HG03103 (cell line): Measurements from ENCODE around the gene SAMD11.
"Not testable (repeated sequence)": the region's sequence is repeated elsewhere in the genome, so short reads cannot be mapped to it uniquely, and the experiment has no call there.

Experiments
- ATAC-seq: cut with Tn5 transposase; IDR thresholded peaks from one replicate; pipeline ENCODE4 v1.9.1; 2021; ENCODE audit warnings: low read depth; ENCODE audit not compliant: unreplicated experiment

SAMD11 gene

DNA sequence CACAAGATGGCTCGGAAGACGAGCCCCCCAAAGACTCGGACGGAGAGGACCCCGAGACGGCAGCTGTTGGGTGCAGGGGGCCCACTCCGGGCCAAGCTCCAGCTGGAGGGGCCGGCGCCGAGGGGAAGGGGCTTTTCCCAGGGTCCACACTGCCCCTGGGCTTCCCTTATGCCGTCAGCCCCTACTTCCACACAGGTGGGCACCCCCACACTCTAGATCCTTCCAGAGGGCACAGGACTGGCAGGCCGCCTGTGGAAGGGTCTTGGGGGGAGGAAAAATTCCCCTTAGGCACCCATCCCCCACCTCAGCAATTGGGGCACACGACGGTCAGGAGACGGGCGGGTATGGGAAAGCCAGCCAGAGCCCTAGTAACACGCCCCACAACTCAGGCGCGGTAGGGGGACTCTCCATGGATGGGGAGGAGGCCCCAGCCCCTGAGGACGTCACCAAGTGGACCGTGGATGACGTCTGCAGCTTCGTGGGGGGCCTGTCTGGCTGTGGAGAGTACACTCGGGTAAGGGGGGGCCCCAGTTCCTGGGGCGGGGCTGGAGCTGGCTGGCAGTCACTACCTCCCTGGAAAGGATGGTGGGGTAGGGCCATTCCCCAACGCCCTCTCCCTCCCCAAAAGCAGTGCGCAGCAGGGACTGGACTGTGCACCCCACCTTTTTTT is 19.3 kb downstream of the SAMD11 start:
- no peak for ATAC-seq

DNA sequence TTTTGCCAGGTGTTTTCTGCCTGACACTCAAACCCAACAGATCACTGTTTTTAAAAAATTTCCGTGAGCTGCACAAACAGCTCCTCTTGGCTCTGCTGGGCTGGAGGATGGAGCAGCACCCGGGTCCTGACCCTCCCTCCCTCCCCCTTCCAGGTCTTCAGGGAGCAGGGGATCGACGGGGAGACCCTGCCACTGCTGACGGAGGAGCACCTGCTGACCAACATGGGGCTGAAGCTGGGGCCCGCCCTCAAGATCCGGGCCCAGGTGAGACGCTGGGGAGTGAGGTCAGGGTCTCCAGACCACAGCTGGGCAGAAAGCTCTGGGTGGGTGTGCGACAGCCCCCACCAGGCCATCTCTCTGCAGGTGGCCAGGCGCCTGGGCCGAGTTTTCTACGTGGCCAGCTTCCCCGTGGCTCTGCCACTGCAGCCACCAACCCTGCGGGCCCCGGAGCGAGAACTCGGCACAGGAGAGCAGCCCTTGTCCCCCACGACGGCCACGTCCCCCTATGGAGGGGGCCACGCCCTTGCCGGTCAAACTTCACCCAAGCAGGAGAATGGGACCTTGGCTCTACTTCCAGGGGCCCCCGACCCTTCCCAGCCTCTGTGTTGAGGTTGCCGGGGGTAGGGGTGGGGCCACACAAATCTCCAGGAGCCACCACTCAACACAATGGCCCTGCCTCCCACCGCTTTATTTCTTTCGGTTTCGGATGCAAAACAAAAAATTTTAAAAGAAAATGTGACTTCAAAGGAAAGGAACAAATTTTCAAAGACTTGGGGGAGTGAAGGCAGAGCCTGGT is 20.0 kb downstream of the SAMD11 start:
- no peak for ATAC-seq

DNA sequence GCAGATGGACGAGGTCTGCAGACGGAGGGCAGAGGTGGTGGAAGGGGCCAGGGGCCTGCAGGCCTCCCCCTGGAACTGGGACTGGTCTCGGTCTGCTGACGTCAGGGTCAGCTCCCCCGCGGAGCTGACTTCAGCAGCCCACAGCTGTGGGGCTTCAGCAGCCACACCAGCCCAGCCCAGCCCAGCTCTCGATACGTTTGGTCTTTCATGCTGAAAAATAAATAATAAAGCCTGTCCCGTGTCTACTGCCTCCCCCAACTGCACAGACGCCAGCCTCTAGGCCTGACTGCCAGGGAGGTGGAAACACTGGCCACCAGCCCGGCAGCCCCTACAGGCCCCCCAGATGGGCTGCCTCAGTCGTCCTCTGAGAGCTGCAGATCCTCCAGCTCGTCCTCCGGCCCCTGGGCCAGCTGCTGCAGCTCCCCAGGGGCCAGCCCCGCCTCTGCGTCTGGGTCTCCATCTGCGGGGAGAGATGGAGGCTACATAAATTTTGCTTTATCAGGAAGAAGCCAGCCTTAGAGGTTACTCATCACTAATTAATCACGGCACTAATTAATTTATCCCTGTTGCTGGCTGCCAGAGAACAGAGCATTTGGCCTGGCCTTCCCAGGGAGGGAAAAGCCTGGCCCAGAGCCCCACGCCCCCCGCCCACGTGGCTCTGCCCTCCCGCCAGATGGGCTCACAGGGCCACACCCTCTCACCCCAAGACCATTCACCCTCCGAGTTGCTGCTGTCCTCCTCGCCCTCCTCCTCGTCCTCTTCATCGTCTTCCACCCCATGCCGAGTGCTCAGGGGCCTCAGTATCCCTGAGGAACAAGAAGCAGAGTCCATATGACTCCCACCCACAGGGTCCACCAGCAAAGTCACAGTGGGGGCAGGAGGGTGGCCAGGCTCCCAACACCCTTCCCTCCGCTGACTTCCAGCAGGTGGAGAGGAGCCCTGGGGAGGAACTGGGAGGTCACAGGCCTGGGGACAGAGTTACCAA is 20.9 kb downstream of the SAMD11 start:
- no peak for ATAC-seq

DNA sequence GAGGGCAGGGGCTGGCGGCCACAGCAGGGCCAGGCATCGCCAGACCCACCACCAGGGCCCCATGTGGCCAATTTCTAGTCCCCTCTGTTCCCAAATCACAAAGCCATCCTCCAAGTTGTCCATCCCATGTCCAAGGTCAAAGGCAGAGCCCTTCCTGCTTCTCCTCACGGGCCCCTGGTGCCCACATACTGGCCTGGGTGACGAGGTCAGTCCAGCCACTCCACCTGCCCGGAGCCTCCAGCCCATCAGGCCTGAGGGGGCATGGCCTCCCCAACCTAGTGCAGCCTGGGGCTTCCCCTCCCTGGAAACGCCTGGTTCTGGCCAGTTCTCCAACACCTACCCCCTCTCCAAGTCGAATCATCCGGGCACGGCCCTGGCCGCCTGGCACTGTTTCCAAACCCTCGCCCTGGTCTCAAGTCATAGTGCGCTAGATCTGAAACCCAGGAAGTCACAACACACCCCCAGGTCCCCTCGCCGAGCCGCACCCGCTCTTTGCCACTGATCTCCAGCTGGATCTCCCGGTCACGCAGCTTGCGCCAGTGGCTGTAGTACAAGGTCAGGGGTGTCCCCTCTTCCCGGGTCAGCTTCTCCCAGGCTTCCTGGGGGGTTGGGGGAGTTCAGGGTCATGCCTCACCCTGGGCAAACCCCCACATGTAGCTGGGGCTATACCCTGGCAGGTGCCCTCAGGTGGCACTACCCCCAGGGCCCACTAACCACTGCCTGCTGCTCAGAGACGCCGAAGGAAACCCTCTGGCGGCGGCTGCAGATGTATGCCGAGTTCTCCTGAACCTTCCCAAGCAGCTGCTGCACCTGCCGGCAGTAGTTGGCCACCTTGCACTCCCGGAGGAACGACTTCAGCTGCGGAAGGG is 22.2 kb downstream of the SAMD11 start:
- no peak for ATAC-seq

DNA sequence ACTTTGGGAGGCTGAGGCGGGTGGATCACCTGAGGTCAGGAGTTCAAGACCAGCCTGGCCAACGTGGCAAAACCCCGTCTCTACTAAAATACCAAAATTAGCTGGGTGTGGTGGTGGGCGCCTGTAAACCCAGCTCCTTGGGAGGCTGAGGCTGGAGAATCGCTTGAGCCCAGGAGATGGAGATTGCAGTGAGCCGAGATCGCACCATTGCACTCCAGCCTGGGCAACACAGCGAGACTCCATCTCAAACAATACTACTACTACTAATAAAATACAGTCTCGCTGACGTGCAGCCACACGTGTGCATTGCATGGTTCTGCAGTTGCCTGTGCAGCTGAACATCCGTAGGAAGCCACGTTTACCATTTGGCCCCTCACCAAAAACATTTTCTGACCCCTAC is 23.1 kb downstream of the SAMD11 start:
- ATAC-seq, result not testable (repeated sequence)

DNA sequence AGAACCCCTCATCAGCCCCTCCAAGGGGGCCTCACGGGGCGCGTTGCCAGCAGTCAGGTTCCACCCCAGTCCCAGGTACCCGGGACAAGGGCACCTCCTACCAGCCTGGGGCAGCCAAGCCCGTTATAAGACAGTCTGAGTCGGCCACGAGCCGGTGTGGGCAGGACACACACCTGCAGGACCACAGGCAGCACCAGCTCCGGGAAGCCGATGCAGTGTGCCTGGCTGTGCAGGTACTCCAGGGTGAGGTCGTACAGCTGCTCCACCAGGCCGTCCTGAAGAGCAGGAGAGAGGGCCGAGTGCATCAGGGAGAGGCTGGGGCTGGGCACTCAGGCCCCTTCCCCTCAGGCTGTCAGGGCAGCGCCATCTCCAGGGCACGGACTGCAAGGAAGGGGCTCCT is 24.2 kb downstream of the SAMD11 start:
- no peak for ATAC-seq

DNA sequence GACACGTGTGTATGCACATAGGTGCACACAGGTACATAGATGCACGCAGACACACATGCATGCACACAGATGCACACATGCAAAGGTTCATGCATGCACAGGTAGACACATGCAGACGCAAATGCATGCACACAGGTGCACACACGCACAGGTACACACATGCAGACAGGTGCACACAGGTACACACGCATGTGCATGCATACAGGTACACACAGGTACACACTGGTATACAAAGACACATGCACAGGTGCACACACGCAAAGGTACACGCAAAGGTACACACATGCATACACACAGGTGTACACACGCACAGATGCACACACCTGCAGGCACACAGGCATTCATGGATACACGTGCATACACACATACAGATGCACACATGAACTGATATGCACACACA is 26.5 kb downstream of the SAMD11 start:
- no peak for ATAC-seq

DNA sequence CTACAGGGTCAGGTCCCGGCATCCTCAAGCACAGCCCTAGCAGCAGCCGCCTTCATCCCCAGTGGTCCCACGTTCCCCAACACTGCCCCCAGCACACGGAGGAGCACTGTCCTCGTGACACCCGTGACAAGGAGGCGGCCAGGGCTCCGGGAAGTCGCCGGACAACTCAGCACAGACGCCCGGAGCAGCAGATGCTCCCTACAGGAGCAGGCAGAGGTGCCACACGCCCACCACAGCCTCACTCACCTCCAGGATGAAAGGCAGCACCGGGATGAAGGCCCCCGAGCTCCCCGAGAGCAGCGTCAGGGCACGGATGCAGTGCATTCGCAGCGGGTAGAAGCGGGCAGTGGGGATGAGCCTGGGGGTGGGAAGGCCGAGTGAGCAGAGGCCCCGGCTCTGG is 27.2 kb downstream of the SAMD11 start:
- ATAC-seq, result no peak

DNA sequence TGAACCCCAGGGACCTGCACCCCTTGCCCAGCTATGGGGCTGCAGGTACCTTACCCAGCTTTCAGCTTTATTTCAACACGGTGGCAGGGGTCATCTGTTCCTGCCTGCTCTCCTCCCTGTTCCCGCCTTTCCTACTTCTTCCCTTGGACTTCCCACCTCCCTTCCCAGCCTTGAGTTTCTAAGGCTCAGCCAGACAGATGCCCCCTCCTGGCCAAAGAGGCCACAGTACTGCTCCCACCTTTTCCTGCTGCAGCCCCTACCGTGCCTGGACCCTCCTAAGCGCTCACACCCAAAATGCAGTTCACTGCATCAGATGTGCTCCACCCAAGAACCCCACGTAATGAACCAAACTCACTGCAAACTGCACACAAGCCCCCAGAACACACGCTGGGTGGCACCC is 27.6 kb downstream of the SAMD11 start:
- ATAC-seq, result no peak

DNA sequence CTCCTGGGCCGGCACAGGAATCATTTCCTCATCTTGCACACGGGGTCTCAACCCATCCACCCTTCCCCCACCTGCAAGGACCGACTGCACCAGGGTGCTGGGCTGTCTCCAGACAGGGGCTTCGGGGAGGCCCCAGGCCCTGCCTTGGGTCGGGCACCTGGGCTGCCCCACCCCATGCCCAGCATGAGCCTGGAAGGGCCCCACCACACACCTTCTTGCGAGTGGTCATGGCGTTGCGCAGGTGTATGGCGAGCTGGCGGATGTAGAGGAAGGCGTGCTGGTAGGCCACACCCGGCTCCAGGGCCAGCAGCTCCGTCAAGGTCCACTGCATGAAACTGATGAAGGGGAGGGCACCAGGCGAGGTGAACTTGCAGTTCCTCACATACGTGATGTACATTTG is 28.5 kb downstream of the SAMD11 start:
- no peak for ATAC-seq

DNA sequence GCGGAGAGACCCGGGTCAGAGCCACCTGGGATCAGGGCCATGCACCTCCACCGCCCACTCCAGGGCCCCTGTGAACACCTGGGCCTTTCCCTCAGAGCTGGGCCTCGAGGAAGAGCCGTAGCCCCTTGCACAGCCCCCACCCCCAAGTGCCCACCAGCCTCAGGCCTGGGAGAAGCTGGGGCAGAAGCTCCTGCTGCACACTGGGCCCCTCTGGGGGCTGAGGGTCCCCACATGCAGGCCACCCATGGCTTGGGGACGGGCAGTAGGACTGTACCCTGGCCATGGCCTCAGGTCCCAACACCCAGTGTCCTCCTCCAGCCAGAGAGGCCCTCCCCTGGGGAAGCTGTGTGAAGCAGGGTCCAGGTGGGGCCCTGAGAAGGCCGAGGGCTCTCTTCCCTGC is 28.9 kb downstream of the SAMD11 start:
- no peak for ATAC-seq

DNA sequence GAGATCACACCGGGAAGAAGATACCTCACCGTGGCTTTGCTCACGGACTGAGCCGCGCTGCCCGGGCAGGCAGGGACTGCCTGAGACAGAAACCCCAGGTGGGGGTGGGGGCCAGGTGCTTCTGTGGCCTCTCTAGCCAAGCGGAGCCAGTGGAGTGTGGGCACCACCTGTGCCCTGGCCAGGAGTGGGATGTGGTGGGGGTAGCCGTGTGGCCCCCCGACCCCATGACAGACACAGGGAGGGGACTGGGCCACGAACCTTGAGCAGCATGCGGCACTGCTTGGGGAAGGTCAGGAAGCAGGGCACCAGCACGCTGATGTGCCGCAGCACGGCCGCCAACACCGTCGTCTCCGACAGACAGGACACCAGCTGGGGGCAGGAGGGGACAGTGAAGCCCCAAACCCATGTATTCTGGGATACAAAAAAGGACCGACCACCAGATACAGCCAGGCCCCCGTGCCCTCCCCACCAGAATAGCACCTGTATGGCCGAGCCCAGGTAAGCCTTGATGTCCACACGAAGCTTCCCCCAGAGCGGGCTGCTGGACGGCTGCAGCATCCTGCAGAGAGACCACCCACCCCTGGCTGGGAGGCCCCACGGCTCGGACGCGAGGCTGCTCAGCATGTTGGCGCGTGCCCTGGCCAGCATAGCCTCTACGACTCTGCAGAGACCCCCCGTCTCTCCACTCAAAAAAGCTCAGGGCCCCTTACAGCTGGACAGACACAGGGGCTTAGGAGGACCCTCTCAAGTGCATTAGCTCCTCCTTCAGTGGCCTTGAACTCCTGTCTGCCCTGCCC is 30.0 kb downstream of the SAMD11 start:
- ATAC-seq, result no peak

DNA sequence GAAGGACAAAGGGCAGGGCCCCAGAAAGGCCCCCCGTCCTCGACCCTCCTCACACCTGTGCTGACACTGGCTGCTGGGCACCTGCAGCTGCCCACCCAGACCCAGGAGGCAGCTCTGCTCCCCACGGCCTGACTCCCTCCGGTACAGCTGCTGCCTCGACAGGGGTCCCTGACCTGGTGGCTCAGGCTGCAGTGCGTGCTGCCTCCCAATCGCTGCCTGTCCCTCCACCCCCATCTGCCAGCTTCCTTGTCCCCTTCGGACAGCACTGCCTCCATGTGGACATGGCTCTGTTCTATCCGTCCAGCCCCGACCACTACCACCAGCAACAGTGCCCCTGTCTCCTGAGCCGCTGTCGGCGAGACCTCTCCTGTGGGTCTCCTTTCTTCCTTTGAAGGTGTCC is 31.2 kb downstream of the SAMD11 start:
- ATAC-seq, result no peak

DNA sequence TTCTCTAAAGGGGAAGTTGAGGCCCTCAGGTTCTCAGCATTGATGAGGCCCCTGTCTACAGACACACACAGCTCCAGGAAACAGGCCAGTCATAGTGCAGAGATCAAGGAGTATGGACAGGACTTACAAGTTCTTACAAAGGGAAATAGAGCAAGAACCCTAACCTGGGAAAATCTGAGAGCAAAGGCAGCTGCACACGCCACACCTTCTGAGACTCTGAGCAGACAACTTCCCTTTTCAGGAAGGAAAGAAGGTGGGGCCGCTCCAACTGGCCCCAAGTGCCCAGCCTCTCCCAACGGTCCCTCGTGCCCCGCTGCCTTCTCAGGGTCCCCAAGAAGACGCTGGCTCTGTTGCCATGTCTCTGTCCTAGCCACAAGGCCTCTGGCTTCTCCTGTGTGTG is 31.8 kb downstream of the SAMD11 start:
- ATAC-seq, result no peak

DNA sequence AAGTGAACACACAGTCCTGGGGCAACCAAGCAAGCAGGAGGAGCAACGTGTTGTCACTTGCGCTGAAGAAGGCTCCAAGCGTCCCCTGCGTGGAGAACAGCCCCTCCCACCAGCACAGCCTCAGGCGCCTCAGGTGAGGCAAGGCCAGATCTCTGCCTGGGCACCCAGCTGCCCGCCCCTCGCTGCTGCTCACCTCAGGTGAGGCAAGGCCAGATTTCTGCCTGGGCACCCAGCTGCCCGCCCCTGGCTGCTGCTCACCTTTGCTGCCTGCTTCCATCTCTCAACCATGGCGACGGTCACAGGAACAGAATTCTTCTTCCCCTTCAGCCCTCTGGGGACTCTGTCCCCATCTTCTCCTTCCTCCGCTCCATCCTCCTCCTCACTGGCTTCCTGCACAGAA is 32.9 kb downstream of the SAMD11 start:
- no peak for ATAC-seq

DNA sequence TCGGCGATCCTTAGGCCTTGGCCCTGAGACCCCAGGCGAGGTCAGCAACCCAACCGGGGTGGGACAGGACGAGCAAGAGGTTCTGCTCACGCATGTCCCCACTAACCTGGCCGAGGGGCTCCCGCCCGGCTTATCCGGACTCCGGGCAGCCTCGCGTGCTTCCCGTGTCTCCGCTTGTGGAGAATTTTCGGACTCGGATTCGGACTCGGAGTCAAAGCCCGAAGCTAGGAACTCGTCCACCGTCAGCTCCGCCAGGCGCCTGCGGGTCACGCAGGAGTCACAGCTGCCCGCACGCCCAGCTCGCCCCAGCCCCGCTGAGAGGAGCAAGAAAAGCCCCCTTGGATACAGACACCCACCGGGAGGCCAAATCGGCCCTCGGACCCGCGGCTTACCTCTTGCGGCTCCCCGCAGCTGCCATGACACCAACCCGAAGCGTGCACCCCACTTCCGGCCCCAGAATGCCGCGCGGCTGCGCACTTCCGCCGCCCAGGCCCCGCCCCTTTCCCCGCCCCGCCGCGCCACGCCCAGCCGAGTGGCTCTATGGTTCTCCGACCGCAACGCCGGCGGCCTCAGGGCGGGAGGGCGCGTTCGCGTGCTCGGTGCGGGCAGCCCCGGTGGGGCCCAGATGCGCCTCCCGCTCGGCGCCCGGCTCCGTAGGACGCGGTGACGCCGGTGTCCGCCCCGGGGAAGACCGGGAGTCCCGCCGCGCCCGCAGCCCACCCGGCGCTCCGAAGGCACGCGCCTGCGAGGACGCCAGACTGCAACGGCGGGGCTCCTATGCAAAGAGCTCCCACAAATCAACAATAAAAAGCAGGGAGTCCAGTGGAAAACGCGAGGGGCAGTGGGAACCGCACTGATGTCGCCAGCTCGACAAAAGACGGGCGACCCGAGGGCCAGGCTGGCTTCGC is 35.4 kb downstream of the SAMD11 start, which contains the start of gene NOC2L:
TSS of gene NOC2L (minus strand) at position 434 of the 908 bp plus-strand sequence. CDS start at position 418, 16 bp downstream.
- peak; percentile 69 for ATAC-seq

DNA sequence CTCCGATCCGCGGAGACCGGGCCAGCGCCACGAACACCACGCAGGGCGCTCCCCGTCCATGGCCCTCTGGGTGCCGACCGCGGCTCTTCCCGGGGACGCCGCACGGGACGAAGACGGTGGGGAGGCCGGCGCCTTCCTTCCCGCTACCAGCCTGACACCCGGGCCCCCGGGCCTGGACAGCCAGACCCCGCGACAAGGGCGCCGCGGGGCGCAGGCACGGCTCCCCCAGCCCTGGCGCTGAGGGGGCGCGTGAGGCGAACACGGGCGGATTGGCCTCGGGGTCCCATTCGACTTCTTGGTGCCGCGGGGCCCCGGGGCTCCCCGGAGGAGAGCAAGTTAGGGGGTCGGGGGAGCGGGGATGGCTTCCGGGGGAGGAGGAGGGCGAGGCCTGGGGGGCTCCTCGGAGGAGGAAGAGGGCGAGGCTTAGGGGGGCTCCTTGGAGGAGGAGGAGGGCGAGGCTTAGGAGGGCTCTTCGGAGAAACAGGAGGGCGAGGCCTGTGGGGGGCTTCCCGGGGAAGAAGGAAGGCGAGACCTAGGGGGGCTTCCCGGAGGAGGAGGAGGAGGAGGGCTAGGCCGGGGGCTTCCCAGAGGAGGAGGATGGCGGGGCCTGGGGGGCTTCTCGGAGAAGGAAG is 36.1 kb downstream of the SAMD11 start:
- no peak for ATAC-seq
